ENCODE results near the gene HOXD8. TPM values are rescaled to one million over a fixed set of nuclear protein-coding genes. Genes with fewer than 3 reads are reported as not detected.
A peak's percentile ranks its signal among the peaks of the same experiment; 100 is the strongest.

HOXD8 gene
- total RNA-seq, 6 donors from 2014 or later = 0.43 to 2.3 (median 0.74) TPM; not detected in 1

DNA sequence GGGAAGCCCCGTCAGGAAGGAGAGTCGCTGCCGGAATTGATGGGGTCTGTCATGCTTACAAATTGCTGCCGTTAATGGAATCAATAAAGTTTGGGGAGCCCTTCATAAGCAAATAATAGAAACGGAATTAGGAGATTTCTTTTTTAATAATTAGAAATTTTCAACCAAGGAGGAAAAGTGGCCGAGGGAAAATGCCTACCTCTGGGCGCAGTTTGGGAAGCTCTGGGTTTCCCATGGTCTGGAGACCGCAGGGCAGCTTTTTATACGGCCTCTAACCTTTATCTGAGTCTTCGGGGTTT, 47.0 kb upstream of the HOXD8 start:
- Histone ChIP-seq H3K27me3 (peaks cover 0 to 93% (median 70%) of the 10 kb centered on the region in 4 donors), H3K9me3 (peaks cover 0 to 22% (median 12%) of the 10 kb centered on the region in 4 donors), H3K4me3 (no peak overlapping the region), H3K4me1 (peaks cover 8 to 55% (median 19%) of the 10 kb centered on the region in 4 donors), H3K27ac (no peak overlapping the region), H3K36me3 (no peaks in the 10 kb centered on the region)
- ATAC-seq (ENCODE audit: low FRiP score in 2 of 2) = no peak
- TF ChIP-seq CTCF (IDR thresholded peaks at IDR 0.05) (no peak), POLR2AphosphoS5 (IDR thresholded peaks at IDR 0.05) (no peak), EP300 (IDR thresholded peaks at IDR 0.05) (no peak)
- WGBS, 2 donors = 8 to 13% methylated on average over 10 of the region's 10 CpGs
- DNase-seq = no peak

DNA sequence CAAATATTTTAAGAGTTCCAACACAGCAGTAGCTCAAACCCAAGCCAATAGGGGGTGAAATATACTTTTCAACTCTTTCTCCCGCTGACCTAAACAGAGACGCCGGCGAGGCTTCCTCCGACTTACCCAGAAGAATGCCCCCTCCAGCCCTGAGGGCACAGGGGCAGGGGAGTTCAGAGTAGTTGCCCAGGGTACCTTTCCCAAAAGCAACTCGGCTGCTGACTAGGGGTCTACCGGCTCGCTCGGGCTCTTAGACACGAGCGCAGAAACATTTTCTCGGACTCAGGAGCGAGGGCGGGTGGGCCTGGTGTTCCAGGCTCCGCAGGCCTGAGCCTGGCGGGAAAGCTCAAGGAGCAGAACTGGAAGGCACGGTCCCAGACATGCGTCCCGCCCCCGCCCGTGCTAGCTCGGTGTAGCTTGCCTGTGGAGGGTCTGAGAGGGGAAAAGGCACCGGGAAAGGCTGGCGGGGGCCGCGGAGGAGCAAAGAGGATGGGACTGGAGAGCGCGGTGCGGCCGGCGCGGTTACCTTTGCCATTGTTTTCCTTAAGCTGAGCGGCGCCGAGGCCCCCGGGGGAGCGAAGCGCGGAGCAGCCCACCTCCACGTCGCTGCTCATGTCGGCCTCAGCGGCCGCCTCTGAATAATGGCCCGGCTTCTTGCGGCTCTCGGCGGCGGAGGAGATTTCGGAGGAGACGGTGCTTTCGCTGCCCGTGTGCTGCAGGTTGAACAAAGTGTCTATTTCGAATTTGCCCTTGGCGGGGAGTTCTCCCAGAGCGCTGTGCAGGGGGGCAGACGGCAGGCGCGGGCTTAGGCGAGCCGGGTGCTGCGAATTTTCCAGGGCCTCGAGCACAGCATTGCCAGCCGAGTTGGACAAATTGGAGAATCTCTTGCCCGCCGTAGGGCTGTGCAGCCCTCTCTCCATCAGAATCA, 46.4 kb upstream of the HOXD8 start:
- H3K4me1 ChIP-seq = peaks cover 12 to 60% (median 22%) of the 10 kb centered on the region in 4 donors
- H3K27me3 ChIP-seq = peaks cover 0 to 96% (median 73%) of the 10 kb centered on the region in 4 donors
- DNase-seq (peak in 1 of 2 donors; percentile 75), ATAC-seq (ENCODE audit: low FRiP score in 2 of 2) (no peak)
- peaks cover 0 to 22% (median 12%) of the 10 kb centered on the region in 4 donors for H3K9me3 ChIP-seq
- no peak overlapping the region for H3K4me3 ChIP-seq
- H3K27ac ChIP-seq = no peak overlapping the region
- 9% methylated on average over 46 to 57 of the region's 66 CpGs for WGBS, 2 donors
- TF ChIP-seq CTCF (IDR thresholded peaks at IDR 0.05) (no peak), EP300 (IDR thresholded peaks at IDR 0.05) (no peak), POLR2A (IDR thresholded peaks at IDR 0.05) (no peak), POLR2AphosphoS5 (IDR thresholded peaks at IDR 0.05) (no peak)
- H3K36me3 ChIP-seq = no peaks in the 10 kb centered on the region

DNA sequence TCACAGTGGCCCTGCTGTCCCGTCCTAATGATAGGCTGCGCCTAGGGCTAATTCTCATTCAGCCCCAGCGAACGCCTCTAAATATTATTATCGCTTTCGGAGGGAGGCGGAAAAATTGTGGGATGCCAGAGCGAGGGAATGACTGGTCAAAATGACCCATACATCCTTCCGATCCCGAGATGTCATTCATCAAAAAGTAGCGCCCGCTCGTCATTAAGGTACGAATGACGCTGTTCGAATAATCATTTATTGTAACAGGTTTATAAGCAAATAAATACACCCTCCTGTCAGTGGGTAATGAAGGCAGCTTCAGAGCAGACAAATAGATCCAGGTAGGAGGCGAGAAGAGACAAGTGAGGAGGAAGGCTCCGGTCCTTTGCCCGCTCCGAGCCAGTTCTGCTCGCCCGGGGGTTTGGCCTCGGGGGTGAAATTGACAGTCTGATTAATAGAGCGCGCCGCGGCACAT, 45.7 kb upstream of the HOXD8 start, which contains the start of gene EVX2:
EVX2 (minus strand) TSS at position 167 of the 466 bp plus-strand sequence. CDS start 186 bp downstream, outside the sequence.
- WGBS, 2 donors = 16 to 20% methylated on average over 27 of the region's 27 CpGs
- Histone ChIP-seq H3K36me3 (no peaks in the 10 kb centered on the region), H3K27ac (no peak within 1 kb of the TSS), H3K27me3 (peaks cover 0 to 96% (median 74%) of the 10 kb centered on the region in 4 donors), H3K9me3 (peaks cover 0 to 22% (median 12%) of the 10 kb centered on the region in 4 donors), H3K4me3 (no peak within 1 kb of the TSS), H3K4me1 (peaks cover 16 to 65% (median 26%) of the 10 kb centered on the region in 4 donors)
- TF ChIP-seq EP300 (IDR thresholded peaks at IDR 0.05) (no peak), POLR2A (IDR thresholded peaks at IDR 0.05) (no peak)
- ATAC-seq (ENCODE audit: low FRiP score in 2 of 2) = no peak
- no peak for DNase-seq

DNA sequence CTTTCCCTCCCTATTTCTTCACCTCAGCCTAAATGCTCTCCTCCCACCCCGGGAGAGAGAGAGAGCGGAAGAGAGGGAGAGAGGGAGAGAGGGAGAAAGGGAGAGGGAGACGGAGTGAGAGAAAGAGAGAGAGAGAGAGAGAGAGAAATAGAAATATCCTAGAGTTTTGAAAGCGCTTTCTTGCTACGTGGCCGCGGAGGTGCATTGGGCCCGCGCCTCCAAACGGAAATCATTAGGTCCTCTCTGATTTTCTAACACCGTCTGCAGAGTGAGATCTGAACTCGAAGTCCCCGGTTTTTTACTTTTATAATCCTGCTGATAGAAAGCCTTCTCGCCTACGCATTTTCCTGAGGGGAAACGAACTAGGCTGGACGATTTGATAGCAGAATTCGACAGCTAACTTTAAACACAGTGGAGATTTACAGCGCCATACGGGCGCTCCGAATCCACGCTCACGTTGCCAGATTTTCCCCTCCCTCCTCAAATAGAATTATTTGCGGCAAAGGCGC, 44.8 kb upstream of the HOXD8 start:
- no peak overlapping the region for H3K27ac ChIP-seq
- peaks cover 15 to 58% (median 23%) of the 10 kb centered on the region in 4 donors for H3K4me1 ChIP-seq
- no peak overlapping the region for H3K4me3 ChIP-seq
- ATAC-seq (ENCODE audit: low FRiP score in 2 of 2) = no peak
- peaks cover 0 to 22% (median 12%) of the 10 kb centered on the region in 4 donors for H3K9me3 ChIP-seq
- no peak for DNase-seq
- peaks cover 0 to 98% (median 73%) of the 10 kb centered on the region in 4 donors for H3K27me3 ChIP-seq
- TF ChIP-seq POLR2AphosphoS5 (IDR thresholded peaks at IDR 0.05) (no peak), POLR2A (IDR thresholded peaks at IDR 0.05) (no peak), CTCF (IDR thresholded peaks at IDR 0.05) (no peak), EP300 (IDR thresholded peaks at IDR 0.05) (no peak)
- H3K36me3 ChIP-seq = no peaks in the 10 kb centered on the region
- 5 to 6% methylated on average over 26 of the region's 26 CpGs for WGBS, 2 donors

DNA sequence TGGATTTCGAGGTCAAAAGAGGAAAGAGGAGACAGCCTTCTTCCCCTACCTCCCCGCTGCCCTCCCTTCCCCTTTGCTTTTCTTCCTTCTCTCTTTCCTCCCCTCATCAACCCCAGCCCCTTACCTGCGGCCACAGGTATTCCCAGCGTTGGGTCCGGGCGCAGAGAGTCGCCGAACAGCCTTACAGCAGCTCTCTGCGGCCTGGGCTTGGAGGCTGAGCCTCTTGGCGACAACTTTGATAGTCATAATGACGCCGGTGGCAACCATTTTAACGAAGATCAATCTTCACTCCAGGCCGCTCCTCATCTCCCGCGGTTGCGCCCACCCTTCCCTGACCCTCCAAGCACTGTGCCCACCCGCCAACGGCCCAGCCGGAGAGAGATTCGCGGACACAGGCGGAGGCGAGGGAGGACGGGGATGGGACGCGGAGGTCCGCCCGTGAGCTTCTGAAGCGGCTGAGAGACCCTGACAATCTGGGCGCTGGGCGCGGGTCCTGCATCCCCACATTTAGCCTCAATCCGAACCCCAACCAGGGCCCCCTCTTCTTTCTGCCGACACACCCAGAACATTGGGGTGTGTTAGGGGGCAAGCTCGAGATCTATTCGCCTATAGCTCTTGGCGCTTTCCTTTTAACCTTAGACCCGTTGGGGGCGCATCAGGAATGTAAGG, 44.3 kb upstream of the HOXD8 start:
- Histone ChIP-seq H3K27ac (no peak overlapping the region), H3K9me3 (peaks cover 0 to 22% (median 12%) of the 10 kb centered on the region in 4 donors), H3K4me1 (peaks cover 12 to 52% (median 18%) of the 10 kb centered on the region in 4 donors), H3K36me3 (no peaks in the 10 kb centered on the region), H3K27me3 (peaks cover 0 to 96% (median 72%) of the 10 kb centered on the region in 4 donors), H3K4me3 (no peak overlapping the region)
- 6 to 8% methylated on average over 19 to 40 of the region's 40 CpGs for WGBS, 2 donors
- DNase-seq = peak in 1 of 2 donors; percentile 56
- TF ChIP-seq EP300 (IDR thresholded peaks at IDR 0.05) = no peak
- no peak for TF ChIP-seq POLR2AphosphoS5 (IDR thresholded peaks at IDR 0.05)
- TF ChIP-seq POLR2A (IDR thresholded peaks at IDR 0.05) = no peak
- TF ChIP-seq CTCF (IDR thresholded peaks at IDR 0.05) = no peak
- no peak for ATAC-seq (ENCODE audit: low FRiP score in 2 of 2)

All from upper lobe of left lung (tissue), 6 donors.